HepG2 (cell line): ENCODE measurements around the gene EHD4. TPM values are rescaled to one million over a fixed set of nuclear protein-coding genes. Genes with fewer than 3 reads are reported as not detected.

Experiments
- DMAP1 ChIP-seq: IDR thresholded peaks from 2 replicates; pipeline ENCODE4 v1.6.1; 2016
- EZH2 ChIP-seq: conservative IDR thresholded peaks from 2 replicates; pipeline ENCODE4 v1.6.1; 2012; ENCODE audit warnings: mild to moderate bottlenecking, low read depth, low read length, moderate library complexity
- FOXK2 ChIP-seq: fragments of 450-650 bp; IDR thresholded peaks from 2 replicates; pipeline ENCODE4 v1.6.1; 2016
- FOXO1 ChIP-seq: sonication (generic); formaldehyde crosslinking; IDR thresholded peaks from 2 replicates; pipeline ENCODE4 v1.4.0; 2020; ENCODE audit warnings: missing genetic modification reagents
- HNRNPLL ChIP-seq: fragments of 200-400 bp; formaldehyde crosslinking; IDR thresholded peaks from 2 replicates; pipeline ENCODE4 v1.6.1; 2017; ENCODE audit warnings: mild to moderate bottlenecking, low read depth, low read length; ENCODE audit not compliant: poor library complexity, severe bottlenecking
- KAT7 ChIP-seq: IDR thresholded peaks from 2 replicates; pipeline ENCODE4 v1.6.1; 2018; ENCODE audit warnings: borderline replicate concordance, missing compliant biosample characterization
- NFKB2 ChIP-seq: sonication (generic); formaldehyde crosslinking; IDR thresholded peaks from 2 replicates; pipeline ENCODE4 v1.4.0; 2020; ENCODE audit warnings: missing genetic modification reagents, borderline replicate concordance
- SIN3A ChIP-seq: IDR thresholded peaks from 2 replicates; pipeline ENCODE4 v1.6.1; 2011; ENCODE audit warnings: low read depth, mild to moderate bottlenecking, control low read depth, low read length, borderline replicate concordance
- ZNF24 ChIP-seq: fragments of 450-650 bp; IDR thresholded peaks from 2 replicates; pipeline ENCODE4 v1.6.1; 2017; ENCODE audit warnings: antibody characterized with exemption, mild to moderate bottlenecking
- ZNF274 ChIP-seq: sonication (generic); formaldehyde crosslinking; IDR thresholded peaks from 2 replicates; pipeline ENCODE4 v1.5.1; 2020; ENCODE audit warnings: mild to moderate bottlenecking, missing genetic modification reagents
- ZNF510 ChIP-seq: sonication (generic); formaldehyde crosslinking; IDR thresholded peaks from 2 replicates; pipeline ENCODE4 v1.4.0; 2020; ENCODE audit warnings: low read depth, mild to moderate bottlenecking, missing genetic modification reagents
- ZNF781 ChIP-seq: sonication (generic); formaldehyde crosslinking; IDR thresholded peaks from 2 replicates; pipeline ENCODE4 v1.5.1; 2020; ENCODE audit warnings: borderline replicate concordance, mild to moderate bottlenecking, missing genetic modification reagents; ENCODE audit errors: not compliant biosample characterization
- polyA plus RNA-seq, 8 experiments: library from polyadenylated mRNA; depleted of rRNA in 3 of 8; stranded (reverse) in 7 of 8; unstranded in 1 of 8; fragments of >200 nt; fragmentation: Illumina TruSeq in 4 of 8; extraction: Trizol in 4 of 8; gene quantifications; 2 replicates each; pipeline versions ENCODE4 v1.2.1 to v1.2.3, GENCODE V29; 2011 to 2016; ENCODE audit warnings: low read depth in 4 of 8, missing spikeins in 1 of 8, mixed read lengths in 1 of 8; ENCODE audit not compliant: insufficient read depth in 1 of 8
- total RNA-seq, 5 experiments: library from RNA; depleted of rRNA; stranded (reverse); fragments of >200 nt; fragmentation: Illumina TruSeq; extraction: Trizol; gene quantifications; 2 replicates each; pipeline ENCODE4 v1.2.3, GENCODE V29; 2016; ENCODE audit warnings: low read depth in 1 of 5
- TF ChIP-seq, protein P1 (sequence below), 2 experiments: sonication (generic) in 1 of 2; formaldehyde crosslinking in 1 of 2; IDR thresholded peaks; 2 replicates each; pipeline versions ENCODE4 v1.6.1 to v1.9.0; 2014 to 2022; ENCODE audit warnings: antibody characterized with exemption in 1 of 2, borderline replicate concordance in 1 of 2, inconsistent platforms in 1 of 2, low read depth in 1 of 2, missing genetic modification reagents in 1 of 2
- TF ChIP-seq, protein P2 (sequence below): sonication (generic); formaldehyde crosslinking; IDR thresholded peaks from 2 replicates; pipeline ENCODE4 v1.9.0; 2021; ENCODE audit warnings: missing genetic modification reagents, mild to moderate bottlenecking, borderline replicate concordance
- TF ChIP-seq, protein P3 (sequence below): sonication (generic); formaldehyde crosslinking; IDR thresholded peaks from 2 replicates; pipeline ENCODE4 v1.5.0; 2020; ENCODE audit warnings: missing genetic modification reagents
- TF ChIP-seq, protein P4 (sequence below): sonication (generic); formaldehyde crosslinking; IDR thresholded peaks from 2 replicates; pipeline ENCODE4 v1.4.0; 2020; ENCODE audit warnings: missing genetic modification reagents

The EHD4 gene
- total and polyA plus RNA-seq, 2 of the 13 experiments (the other 11 are each of a cell fraction or from before 2014, with no cell fraction given), result 3.1 to 4.8 TPM

DNA sequence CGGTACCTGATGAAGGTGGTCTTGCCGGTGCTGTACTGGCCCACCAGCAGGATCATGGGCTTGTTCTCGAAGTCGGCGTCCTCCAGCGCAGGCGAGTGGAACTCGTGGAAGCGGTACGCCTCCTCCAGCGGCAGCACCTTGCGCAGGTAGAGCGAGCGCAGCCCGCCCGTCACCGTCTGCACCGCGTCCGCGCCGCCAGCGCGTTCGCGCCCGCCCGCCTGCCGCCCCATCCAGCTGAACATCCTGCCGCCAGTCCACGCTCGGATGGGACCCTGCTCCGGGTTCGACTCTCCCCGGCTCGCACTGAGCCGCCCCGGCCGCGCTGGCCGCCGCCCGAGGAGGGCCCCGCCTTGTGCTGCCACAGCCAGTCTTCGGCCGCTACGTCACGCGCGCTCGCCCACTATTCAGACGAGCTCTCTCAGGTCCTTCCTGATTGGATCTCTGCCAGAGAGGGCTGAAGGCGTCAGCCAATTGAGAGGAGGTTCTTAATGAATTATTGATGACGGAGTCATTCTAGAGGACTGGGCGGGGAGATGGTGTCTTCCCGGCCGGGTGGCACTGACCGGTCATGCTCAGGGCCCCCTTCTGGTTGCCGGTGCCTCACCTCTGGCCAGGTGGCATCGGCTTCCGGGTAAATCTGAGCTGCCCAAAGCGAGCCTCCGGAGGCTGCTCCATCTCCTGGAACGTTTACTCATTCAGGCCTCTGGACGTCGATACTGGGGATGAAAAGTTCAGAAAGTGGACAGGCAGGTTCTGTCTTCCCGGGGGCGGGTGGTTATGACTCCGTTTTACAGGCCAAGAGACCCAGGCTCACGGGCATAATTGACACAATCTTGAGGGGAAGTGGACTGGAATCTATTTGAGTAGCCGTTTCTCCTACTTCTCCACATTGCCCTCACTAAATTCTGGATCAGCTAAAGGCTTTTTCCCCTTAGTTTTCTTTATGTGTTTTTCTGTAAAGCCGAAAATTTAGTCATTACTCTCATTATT is at the start of gene EHD4 (continued):
- TF ChIP-seq FOXO1 (CRISPR knock-in tag) (no peak), HNRNPLL (peak; percentile 91), ZNF274 (CRISPR knock-in tag) (no peak), ZNF781 (CRISPR knock-in tag) (no peak), ZNF24 (no peak), SIN3A (peak; percentile 83; the same call in 1 of the 2 replicates), DMAP1 (CRISPR knock-in tag) (no peak), NFKB2 (CRISPR knock-in tag) (no peak; the same call in 1 of the 2 replicates), FOXK2 (no peak), KAT7 (CRISPR knock-in tag) (peak; percentile 70; the same call in 1 of the 2 replicates), EZH2 (no peak), ZNF510 (CRISPR knock-in tag) (no peak)
- TF ChIP-seq, protein P1, sequence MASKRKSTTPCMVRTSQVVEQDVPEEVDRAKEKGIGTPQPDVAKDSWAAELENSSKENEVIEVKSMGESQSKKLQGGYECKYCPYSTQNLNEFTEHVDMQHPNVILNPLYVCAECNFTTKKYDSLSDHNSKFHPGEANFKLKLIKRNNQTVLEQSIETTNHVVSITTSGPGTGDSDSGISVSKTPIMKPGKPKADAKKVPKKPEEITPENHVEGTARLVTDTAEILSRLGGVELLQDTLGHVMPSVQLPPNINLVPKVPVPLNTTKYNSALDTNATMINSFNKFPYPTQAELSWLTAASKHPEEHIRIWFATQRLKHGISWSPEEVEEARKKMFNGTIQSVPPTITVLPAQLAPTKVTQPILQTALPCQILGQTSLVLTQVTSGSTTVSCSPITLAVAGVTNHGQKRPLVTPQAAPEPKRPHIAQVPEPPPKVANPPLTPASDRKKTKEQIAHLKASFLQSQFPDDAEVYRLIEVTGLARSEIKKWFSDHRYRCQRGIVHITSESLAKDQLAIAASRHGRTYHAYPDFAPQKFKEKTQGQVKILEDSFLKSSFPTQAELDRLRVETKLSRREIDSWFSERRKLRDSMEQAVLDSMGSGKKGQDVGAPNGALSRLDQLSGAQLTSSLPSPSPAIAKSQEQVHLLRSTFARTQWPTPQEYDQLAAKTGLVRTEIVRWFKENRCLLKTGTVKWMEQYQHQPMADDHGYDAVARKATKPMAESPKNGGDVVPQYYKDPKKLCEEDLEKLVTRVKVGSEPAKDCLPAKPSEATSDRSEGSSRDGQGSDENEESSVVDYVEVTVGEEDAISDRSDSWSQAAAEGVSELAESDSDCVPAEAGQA (IDR thresholded peaks at IDR 0.05; ENCODE audit: low read depth), result no peak
- TF ChIP-seq, protein P1 (CRISPR knock-in tag; IDR thresholded peaks at IDR 0.05; ENCODE audit: borderline replicate concordance), result no peak
- TF ChIP-seq, protein P2, sequence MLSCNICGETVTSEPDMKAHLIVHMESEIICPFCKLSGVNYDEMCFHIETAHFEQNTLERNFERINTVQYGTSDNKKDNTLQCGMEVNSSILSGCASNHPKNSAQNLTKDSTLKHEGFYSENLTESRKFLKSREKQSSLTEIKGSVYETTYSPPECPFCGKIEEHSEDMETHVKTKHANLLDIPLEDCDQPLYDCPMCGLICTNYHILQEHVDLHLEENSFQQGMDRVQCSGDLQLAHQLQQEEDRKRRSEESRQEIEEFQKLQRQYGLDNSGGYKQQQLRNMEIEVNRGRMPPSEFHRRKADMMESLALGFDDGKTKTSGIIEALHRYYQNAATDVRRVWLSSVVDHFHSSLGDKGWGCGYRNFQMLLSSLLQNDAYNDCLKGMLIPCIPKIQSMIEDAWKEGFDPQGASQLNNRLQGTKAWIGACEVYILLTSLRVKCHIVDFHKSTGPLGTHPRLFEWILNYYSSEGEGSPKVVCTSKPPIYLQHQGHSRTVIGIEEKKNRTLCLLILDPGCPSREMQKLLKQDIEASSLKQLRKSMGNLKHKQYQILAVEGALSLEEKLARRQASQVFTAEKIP (CRISPR knock-in tag), result no peak
- TF ChIP-seq, protein P3, sequence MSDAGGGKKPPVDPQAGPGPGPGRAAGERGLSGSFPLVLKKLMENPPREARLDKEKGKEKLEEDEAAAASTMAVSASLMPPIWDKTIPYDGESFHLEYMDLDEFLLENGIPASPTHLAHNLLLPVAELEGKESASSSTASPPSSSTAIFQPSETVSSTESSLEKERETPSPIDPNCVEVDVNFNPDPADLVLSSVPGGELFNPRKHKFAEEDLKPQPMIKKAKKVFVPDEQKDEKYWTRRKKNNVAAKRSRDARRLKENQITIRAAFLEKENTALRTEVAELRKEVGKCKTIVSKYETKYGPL (CRISPR knock-in tag), result no peak
- TF ChIP-seq, protein P4, sequence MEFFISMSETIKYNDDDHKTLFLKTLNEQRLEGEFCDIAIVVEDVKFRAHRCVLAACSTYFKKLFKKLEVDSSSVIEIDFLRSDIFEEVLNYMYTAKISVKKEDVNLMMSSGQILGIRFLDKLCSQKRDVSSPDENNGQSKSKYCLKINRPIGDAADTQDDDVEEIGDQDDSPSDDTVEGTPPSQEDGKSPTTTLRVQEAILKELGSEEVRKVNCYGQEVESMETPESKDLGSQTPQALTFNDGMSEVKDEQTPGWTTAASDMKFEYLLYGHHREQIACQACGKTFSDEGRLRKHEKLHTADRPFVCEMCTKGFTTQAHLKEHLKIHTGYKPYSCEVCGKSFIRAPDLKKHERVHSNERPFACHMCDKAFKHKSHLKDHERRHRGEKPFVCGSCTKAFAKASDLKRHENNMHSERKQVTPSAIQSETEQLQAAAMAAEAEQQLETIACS (CRISPR knock-in tag), result no peak
